ENCODE measurements around the gene SEPTIN8.

SEPTIN8 gene

DNA sequence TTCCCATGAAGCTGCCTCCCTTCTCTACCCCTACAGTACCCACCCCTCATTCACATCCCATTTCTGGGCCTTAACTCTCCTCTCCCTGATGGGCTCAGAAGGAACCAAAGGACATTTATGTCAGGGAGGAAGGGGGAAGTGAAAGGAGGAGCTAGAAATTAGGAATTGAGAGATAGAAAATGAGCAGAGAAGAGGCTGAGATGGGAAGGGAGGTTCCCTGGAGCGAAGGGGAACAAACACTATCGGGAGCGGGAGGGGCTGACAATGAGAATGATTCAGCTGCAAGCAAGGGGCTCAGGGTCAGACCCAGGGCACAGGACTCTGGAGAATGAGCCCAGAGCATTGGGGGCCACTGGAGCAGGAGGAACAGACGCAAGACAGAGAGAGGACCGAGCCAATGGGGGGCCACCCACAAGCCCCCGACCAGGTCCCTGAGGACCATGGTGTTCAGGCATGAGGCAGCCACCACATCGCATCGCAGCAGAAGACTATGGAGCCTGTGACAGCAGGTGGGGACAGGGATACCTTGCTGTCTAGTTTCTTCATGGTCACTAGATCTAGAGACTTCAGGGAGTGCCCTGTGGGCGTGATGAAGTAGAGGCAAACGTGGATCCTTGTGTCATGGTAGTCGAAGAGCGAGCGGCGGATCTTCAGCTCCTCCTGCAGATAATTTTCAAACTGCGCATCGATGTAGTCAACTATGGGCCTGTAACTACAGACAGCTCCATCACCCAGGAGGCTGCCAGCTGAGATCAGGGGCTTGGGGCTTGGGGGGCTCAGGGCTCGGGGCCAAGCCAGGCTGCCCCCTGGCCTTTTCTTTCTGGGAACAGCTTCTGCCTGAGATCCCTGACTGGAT is 13.6 kb downstream of the SEPTIN8 start:
- no peak for DNase-seq

DNA sequence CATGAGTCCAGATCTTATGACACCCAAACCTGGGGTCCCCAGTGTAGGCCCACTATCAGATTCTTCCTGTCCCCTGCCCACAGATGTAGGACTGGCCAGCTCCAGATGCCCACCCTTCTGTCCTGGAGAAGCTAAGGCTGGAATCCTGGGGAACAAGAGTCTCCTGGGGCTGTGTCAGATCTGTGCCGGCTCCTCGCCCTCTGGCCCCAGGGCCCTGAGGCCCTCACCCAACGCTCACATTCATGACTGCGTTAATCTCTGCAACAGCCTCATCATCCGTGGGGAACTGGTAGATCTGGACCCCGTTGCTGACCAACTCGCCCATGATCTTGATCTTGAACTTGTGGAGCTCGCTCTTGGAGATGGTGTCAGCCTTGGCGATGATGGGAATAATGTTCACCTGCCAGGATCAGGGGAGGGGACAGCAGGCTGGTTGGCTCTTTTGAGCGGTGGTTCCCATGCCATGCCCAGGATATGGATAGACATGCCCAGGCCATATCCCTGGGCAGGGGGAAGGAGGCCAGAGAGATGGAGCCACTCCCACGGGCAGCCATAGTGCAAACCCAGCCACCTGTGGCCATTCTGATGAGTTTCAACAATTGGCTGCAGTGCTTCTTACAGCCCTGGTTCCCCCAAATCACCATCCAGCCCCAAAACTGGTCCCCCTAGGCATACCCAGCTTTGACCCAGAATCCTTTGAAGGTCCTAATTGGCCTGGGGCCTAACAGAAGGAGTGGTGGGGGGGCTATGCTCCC is 14.6 kb downstream of the SEPTIN8 start:
- no peak for DNase-seq

DNA sequence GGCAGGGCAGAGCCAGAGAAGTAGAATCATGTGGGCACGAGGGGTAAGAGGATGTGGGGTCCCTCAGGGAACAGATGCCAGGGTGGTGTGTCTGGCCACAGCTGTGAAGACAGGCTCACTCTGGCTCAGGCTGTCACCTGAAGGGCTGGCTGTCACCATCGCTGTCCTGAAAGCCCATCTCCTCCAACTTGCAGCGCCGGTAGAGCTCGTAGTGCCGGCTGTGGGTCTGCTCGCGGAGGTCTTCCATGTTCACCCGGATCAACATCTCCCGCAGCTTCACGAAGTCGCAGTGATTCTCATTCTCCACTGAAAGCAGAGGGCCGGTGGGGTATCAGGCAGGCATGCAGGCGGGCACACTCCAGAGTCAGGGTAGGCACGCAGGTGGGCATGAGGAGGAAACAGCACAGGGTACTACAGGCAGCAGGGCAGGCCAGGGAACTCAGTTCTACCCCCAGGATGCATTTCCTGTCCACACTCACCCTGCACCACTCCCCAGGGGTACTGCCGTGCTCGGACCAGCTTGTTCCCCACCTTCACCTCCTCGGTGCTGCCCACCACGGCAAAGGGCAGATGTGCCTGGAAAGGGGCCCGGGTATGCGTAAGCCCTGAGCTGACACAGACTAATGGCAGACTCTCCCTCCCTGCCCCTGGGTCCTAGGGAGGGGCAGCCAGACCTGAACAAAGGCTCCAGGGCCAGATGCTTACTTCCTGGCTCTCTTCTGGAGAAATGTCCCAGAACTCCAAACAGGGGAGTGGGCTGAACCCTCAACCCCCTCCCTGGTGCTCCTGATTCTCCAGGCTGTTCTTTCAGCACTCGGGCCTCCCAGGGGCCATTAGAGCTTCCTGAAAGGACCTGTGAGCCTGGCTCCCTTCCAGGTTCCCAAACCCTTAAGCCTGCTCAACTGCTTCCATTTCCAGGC is 15.5 kb downstream of the SEPTIN8 start:
- no peak for DNase-seq

DNA sequence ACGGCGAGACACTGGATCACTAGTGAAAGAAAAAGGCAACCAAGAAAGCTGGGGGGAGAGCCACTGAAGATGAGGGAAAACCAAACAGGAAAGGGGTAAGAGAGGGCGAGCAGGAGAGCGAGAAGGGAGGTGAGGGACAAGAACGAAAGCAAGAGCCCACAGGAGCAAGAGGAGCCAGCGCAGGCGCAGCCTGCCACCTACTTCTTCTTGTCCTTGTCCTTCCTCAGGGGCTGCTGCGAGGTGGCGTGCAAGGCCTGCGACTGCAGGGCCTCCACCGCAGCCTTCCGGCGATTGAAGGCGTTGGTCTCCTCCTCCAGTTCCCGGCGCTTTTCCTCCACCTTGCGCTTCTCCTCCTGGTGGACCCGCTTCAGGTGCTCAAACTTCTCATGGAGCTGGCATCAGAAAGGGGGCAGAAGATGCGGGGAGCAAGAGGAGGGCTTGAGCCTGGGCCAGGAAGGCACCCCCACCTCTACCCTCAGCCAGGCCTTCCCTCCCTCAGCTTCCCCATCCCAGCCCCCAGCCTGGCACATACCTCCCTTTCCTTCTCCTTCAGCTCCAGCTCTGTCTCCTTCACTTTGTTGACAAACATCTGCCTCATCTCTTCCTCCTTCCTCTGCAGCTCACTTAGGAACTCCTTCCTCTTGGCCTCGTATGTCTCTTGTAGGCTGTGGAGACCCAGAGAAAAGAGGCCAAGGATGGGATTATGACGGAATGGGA is 16.3 kb downstream of the SEPTIN8 start:
- DNase-seq: no peak

DNA sequence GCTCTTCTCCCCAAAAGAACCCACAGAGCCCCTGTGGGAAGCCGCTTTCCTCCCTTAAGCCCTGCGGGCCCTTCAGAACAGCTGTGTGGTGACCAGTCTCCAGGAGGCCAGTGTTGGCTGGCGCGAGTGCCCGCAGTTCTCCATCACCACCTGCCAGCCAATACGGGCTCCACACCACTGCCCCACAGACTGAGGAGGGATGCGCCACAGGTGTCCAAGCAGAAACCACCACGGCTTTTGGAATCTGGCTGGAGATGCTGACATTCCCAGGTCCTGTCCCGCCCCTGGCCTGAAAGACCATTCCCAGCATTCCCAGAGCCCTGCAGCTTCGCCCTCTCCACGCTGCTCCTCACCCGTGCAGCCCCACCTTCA is 17.0 kb downstream of the SEPTIN8 start:
- no peak for DNase-seq

DNA sequence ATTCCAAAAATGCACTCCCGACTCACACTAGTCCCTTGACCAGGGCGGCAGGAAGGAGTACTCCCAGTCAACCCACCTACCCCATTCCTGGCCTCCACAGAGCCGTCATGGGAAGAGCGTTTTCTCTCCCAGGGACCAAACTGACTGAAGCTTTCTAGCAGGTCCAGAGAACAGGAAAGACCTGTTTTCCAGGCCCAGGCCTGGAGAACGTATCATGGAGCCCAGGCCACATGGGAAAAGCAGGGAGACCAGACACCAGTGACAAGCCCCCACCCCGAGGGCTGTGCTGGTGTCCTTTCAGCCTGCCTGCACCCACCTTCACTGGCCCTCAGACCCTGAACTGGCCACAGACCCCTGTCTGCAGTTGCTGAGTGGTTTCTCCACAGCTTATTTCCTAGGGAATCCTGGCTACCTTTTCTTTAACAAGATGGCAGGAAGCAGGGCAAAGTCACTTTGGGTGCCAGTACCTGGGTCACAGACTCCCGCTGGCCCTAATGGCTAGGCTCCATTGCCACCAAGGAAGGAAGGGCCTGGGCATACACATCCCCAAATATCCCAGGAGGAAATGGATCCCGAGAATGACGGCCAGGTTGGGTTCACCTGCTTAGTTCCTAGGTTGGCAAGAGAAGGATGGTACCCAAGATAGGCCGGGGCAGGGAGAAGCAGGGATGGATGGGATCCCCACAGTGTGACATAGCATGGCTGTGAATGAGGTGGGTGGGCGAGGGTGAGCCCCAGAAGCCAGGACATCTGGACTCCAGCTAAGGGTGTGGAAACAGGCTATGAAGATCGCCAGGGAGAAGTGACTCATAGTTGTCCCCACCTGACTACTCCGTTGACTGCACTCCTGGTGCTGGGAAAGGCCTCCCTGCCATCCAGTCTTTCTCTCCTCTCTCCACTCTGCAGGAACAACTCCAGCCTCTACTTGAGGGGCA is 17.7 kb downstream of the SEPTIN8 start:
- DNase-seq: no peak

DNA sequence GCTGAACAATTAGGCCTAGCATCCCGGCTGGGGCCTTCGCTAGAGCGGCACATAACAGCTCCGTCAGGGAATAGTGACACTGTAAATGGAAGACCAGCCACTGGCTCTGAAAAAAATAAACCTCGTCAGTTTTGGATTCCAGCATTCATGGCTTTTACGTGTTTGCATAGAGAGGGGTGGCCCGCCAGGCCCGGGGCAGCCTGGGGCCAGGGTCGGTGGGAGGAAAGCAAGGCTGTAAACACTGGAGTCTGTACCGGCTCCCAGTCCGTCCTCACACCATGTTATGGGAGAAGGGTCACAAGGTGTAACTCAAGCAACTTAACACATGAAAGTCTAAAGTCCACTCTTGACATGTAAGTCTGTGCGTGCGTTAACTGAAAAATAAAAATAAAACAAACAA is 18.6 kb downstream of the SEPTIN8 start:
- no peak for DNase-seq

DNA sequence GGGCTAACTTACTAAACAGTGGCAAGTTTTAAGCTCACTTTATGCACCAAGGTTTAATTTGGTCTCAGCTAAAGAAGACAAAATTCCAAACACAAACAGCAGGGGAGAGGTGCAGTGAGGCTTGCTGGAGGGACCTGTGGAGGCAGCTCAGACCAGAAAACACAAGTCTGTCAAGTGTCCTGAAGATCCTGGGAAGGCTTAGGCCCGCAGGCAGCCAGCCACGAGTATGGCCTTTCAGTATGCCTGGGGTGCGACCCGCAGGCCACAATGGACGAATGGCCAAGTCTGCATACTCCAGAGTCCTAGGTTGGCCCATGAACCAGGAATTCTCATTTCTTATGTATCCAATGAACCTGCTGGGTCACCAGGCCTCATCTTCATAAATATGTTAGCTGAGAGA is 20.5 kb downstream of the SEPTIN8 start:
- DNase-seq: no peak

DNA sequence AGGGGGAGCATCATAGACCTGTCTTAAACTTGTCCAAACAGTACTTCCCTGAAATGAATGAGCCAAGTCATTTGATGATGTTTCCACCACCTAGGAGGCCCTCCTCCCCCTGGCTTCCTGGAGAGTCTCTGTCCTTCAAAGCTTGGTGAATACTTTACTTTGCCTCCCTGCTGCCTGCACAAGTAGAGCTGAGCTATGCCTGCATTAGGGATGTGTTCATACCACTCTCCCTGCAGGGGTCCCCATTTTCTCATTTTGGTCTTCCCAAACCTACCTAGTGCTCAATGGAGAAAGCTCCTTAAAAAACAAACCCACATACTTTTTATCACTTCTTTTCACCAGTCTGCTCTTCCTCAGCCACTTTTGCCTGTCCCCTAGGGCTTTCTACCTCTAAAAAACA is 22.1 kb downstream of the SEPTIN8 start:
- DNase-seq: no peak

DNA sequence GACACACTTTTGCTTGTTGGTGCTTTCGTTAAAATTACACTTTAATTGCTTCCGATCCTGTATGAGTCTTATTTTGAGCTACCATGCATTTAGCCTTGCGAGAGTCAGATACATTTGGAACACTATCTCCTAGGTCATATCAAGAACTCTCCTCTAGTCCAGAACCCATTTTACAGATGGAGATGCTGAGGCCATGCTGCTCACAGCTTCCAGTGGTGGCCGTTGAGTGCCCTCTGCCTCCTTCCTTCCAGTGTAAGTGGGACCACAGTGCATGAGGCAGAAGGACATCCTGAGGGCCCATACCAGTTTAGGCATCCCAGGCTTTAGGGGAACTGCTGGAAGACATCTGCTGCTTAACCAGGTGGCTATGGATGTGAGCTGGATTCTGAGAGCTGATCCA is 22.9 kb downstream of the SEPTIN8 start:
- DNase-seq: no peak

DNA sequence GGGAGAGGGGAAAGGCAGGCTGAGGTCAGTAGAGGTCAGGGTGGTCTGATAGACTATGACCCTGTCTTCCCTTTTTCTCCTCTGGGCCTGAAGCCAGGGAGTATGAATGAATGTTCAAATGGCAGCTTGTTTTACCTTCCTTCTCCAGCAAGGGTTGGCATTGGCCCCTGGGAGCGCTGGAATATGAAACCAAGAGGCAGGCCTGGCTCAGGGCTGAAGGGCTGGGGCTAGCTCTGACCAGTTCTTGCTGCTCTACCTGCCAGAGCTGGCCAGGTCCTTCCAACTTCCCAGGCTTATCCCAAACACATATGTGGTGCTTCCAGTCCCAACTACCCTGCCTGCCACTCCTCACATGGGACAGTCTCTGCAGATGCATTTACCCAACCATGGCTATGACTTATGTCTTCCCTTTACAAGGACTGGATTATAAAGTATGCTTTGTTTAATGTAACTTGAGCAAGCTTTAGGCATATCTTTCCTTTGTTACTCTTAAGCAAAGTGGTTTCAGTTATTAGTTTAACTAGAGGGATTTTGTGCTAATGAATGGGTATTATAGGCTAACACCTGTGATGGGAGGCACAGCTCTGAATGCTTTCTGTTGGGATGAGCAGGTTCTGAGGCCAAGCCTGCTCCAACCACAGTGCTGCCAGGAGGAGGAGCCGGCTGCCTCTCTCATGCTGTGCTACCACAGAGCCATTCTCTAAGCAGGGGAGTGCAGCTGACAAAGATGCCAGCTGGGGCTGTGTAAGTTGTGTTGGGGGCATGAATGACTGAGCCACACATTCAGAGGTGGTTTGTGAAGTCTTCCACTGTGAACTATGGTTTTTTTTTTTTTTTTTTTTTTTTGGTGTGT is 23.7 kb downstream of the SEPTIN8 start:
- peak; percentile 18 for DNase-seq

DNA sequence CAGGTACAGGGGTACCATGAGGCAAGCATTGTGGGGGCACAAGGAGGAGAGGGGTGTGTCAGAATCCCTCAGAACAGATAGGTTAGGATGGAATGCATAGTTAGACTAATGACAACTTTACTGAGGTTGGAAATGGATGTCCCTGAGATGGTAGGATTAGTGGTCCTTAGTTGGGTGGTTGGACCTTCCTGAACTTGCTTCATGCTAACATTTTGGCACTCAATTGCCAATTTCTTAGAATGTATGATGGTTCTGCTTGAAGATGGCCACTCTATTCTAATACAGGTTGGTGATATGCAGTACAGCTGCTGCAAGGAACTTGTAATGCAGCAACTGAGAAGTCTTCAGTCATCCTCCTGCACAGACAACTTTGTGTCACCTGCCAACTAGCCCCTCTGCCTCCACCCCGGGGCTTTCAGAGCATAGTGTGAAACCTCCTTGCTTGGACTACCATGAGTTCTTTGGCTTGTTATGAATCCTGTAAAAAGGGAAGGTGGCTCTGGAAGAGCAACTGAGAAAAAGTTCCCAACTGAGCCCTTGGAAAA is 24.4 kb downstream of the SEPTIN8 start:
- no peak for DNase-seq

DNA sequence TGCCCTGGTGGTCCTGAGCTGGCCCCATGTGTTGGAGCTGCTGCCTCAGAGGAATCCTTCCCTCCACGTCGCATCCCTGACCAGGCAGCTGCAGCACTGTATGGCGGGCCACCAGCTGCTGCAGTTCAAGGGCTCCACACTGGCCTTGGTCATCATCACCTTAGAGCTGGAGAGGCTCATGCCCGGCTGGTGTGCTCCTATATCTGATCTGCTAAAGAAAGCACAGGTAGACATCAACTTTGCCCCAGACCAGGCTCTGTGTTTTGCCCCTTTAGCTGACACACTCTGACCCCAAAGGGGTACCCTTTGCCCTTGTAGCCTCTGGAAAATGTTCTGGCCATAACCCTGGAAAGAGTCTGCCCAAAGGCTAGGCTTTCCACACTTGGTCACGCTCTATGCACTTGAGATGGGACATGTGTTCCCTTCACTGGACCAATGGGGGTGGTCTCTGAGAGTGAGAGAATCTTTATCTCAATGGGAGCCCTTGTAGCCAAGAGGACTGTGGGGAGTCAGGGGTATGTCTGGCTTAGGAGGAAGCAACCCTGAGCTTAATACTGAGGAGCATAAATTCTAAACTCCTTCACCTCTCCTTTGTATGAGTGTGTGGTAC is 25.0 kb downstream of the SEPTIN8 start:
- DNase-seq: no peak

DNA sequence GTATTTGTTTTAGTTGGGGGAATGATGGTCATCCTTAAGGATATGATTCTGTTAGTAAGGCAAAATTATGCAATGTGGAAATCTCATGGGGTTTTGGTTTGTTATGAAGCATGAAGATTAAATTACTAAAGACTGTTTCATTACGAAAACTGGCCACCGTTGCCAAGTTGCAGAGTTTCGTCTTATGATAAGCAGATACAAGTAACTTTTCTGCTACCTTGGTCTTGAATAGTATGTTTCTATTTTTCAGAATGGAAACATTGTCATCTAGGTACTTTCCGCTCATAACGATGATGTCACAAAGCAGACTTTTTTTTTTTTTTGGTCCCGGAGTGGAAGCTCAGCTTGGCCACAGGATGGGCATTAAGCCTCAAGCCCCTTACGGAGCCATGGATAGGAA is 25.6 kb downstream of the SEPTIN8 start:
- DNase-seq: no peak

DNA sequence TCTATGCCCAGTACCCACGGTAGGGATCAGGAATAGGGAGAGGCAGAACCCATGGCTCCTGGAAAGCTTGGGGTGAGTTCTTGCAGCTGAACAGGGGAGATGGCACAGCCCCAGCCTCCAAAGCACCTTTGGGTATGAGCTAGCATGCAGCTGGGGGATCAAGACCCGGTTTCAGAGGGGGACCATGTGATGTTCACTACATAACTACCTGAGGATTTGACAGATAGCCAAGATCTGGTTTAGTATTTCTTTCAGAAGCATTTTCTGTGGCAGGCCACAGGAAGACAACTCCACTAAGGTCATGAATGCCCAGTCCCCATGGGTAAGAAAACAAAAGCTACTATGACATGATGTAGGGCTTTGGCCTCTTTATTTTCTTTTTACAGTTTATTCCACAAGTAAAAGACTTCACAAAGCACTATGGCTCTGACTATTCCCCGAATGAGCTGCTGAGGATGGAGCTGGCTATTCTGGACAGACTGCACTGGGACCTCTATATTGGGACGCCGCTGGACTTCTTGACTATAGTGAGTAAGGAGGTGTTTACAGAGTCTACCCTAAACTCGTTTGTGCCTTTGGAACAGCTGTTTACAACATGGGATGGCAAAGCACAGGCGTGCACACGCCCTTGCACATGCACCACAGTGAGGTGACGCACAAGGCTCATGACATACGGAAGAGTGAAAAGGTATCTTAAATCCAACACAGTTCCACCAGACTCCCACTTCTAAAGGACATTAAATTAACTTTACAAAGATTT is 26.4 kb downstream of the SEPTIN8 start:
- DNase-seq: no peak

DNA sequence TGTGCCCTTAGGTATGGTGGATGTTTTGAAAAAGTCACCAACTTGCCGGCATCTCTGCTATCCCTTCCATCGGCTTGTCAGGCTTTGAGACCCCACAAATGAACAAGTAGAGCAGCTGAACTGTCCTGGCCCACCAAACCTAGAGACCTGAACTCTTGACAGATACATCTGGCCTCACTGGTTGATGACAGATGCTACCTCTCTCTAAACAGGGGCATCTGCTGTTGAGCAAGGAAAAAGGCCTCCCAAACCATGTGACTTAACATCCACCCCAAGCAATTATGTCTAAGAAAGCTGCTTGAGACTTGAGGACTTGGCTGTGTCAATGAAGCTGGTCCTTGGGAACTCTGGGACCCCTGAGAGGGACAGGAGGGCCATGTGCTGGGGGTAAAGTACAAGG is 27.5 kb downstream of the SEPTIN8 start:
- DNase-seq: no peak

DNA sequence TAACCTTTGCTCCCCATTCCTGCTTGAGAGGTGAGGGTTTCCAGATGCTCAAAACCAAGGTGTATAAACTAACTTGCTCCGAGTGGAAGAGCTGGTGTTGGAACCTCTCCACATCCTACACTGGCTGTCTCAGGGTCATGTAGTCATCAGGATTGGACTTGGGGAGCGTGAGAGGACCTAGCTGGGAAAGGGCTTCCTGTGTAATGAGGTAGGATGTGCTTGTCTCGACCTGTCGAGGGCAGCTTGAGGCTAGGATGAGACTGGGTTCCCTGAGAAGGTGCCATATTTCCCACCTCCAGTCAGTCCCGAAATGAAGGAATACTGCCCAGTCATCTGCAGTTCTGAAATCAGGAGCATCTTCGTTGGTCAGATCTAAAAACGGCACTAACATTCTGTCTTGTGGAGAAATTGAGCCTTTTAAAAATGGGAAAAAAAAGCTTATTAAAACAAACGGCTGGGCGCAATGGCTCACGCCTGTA is 28.5 kb downstream of the SEPTIN8 start:
- no peak for DNase-seq

DNA sequence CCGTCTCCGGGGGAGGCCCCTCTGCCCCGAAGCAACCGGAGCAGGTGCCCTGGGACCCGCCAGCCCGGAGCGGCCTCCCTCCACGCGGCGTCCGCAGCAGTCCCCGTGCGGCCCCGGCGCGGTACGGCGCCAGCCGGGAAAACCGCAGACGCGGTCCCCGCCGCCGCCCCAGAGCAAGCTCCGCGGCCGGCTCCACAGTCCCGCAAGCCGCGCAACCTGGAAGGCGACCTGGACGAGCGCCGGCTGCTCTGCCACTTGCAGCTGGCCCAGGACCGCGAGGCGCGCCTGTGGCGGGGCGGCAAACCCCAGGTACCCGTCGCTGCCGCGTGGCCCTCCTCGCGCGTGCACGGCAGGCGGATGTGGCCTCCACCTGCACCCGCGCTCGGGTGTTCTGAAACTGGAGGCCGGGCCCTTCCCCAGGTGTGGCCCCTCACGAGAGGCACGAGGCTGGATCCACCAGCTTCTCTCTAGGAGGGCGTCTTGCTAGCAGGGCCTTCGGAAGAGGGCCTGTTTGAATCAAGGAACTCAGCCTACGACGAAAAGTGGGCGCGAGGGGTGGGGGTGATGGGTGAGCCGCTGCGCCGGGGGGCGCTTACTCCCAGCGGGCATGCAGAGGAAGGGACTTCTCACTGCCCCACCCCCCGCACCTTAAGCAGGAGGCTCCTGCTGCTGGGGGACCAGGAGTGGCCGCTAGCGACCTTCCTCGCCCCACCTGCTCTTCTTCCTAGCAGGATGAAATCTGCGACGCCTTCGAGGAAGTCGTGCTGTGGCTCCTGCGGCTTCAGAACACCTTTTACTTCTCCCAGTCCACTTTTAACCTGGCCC is 29.2 kb downstream of the SEPTIN8 start:
- no peak for DNase-seq
